WTC11 (cell line): ENCODE data around the gene SELPLG.
A peak's percentile ranks its signal among the peaks of the same experiment; 100 is the strongest.

Source experiments
- CTCF ChIP-seq: fragments of 200-600 bp; IDR thresholded peaks from 2 replicates; pipeline ENCODE4 v1.8.0; 2022; ENCODE audit warnings: antibody characterized with exemption
- E2F1 ChIP-seq: sonication (generic); formaldehyde crosslinking; IDR thresholded peaks from 2 replicates; pipeline ENCODE4 v1.8.0; 2022; ENCODE audit warnings: mild to moderate bottlenecking, missing genetic modification reagents
- ETV6 ChIP-seq: sonication (generic); formaldehyde crosslinking; IDR thresholded peaks from 2 replicates; pipeline ENCODE4 v1.8.1; 2022; ENCODE audit warnings: mild to moderate bottlenecking, missing genetic modification reagents
- GABPB1 ChIP-seq: sonication (generic); formaldehyde crosslinking; IDR thresholded peaks from 2 replicates; pipeline ENCODE4 v1.8.1; 2023; ENCODE audit warnings: mild to moderate bottlenecking, missing genetic modification reagents
- MAX ChIP-seq: sonication (generic); formaldehyde crosslinking; IDR thresholded peaks from 2 replicates; pipeline ENCODE4 v1.8.0; 2022; ENCODE audit warnings: mild to moderate bottlenecking, missing genetic modification reagents
- NFE2L1 ChIP-seq: sonication (generic); formaldehyde crosslinking; IDR thresholded peaks from 2 replicates; pipeline ENCODE4 v1.8.1; 2023; ENCODE audit warnings: missing genetic modification reagents
- NFYB ChIP-seq: sonication (generic); formaldehyde crosslinking; conservative IDR thresholded peaks from 2 replicates; pipeline ENCODE4 v1.8.0; 2022; ENCODE audit warnings: low read depth, missing genetic modification reagents
- SP1 ChIP-seq: sonication (generic); formaldehyde crosslinking; conservative IDR thresholded peaks from 2 replicates; pipeline ENCODE4 v1.8.1; 2022; ENCODE audit warnings: missing genetic modification reagents
- USF2 ChIP-seq: sonication (generic); formaldehyde crosslinking; IDR thresholded peaks from 2 replicates; pipeline ENCODE4 v1.8.1; 2023; ENCODE audit warnings: mild to moderate bottlenecking, missing genetic modification reagents, moderate library complexity

GRCh38 chr12:108638141-108638827 lies 4.6 kb upstream of the SELPLG start:
- TF ChIP-seq USF2: no peak
- TF ChIP-seq SP1 (CRISPR knock-in tag): no peak
- TF ChIP-seq CTCF: no peak
- no peak for TF ChIP-seq E2F1 (CRISPR knock-in tag)
- no peak for TF ChIP-seq NFE2L1 (CRISPR knock-in tag)
- peak; percentile 37; the same call in 1 of the 2 replicates for TF ChIP-seq ETV6
- TF ChIP-seq MAX (CRISPR knock-in tag): no peak; the same call in 1 of the 2 replicates
- TF ChIP-seq NFYB (CRISPR knock-in tag): no peak
- no peak for TF ChIP-seq GABPB1 (CRISPR knock-in tag)
